ENCODE data around the gene ZMYM2. TPM values are rescaled to one million over a fixed set of nuclear protein-coding genes. Genes with fewer than 3 reads are reported as not detected.

ZMYM2 gene
- total RNA-seq, 1 experiment from 2014 or later, result 24.1 TPM

DNA sequence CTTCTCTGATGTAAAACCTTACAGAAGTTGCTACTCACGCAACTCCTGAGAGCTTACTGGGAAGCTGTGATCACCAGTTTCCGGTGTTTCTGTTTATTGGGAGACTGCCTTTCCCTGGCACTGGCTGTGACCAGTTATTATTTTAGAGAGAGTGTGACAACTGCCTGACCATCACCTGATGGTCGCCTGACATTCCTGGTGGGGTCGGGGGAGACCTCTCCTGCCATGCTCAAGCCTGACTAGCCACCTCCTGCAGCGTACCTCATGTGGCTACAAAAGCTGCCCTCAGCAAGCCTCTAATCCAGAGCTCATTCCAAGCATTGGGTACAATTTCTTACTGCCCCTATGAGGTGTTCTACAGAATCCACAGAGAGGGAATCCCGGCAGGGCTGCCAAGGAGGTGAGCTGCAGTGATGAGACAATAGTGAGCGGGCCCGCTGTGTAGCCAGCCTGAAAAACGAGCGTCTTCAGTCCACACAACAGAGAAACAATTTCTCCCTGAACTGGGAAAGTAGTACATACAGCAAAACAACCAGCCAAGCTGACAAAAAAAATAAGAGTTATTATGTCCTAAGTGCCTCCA is 173.6 kb downstream of the ZMYM2 start:
- no peak for DNase-seq (ENCODE audit: low spot score)

DNA sequence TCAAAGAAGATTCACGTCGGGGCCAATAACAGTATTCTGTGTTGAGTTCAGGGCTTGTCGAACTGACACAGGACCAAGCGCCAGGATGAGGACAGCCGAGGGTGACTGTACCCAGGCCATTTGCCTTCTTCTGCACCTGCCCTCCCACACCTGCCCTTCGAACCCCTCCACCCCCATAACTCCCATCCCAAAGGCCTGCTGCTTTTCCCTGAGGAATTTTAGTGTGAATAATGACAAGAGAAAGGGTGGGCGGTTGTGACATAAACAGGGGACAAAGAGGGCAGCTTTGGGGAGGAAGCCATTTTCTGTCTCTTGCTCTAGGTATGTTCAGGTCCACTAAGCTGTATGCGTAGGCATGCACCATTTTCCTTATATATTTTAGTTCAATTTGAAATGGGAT is 176.2 kb downstream of the ZMYM2 start:
- no peak for DNase-seq (ENCODE audit: low spot score)

DNA sequence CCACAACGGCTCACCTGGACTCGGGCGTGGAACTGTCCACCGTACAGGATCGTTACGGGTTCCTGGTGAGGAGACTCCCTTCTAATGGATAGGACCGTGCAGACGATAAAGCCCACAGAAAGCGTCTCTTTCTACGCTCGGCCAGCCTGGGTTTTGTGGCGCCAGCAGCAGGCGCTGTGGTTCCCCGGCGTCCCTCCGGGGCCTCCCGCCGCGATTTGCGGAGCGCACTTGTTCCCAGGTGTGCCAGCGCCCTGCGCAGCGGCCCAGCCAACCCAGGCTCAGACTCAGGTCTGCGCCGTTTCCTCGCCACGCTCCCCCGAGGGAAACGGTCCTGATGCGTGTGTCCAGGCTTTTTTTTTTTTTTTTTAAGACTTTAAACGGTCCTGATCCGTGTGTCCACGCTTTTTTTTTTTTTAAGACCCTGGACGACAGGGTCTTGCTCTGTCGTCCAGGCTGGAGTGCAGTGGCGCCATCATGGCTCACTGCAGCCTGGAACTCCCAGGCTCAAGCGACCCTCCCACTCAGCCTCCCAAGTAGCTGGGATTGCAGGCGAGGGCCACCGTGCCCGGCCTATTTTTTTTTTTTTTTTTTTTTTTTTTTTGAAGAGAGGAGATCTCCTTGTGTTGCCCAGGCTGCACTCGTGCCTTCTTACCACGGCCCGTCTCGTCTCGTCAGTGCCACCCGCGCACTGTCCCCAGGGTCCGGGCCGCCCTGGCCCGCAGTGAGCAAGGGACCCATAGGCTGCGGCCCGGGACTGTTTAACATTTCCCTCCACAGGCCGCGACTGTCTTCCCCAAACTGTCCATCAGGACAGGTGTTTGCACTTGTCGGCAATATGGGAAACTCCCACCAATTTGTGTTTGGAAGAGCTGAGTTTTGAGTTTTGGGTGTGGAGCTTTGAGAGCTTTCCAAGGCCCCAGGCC is 178.5 kb downstream of the ZMYM2 start:
- DNase-seq (ENCODE audit: low spot score), result no peak

DNA sequence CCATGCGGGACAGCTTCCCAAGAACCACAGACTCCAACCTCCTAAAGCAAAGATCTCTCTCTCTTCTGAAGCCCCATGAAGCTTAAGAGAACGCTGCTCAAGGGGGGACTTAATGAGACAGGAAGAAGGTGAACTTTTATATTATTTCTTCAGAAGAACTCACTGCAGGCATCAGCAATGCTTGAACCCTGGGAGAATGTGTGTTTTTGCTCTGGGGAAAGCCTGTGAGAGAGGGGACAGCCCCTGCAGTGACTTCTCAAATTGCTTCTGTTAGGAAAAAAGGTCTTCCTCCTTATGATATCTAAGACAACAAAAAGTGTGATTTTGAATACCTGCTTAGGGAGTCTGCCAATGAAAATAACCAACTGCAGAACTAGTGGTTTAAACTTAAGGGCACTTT is 179.3 kb downstream of the ZMYM2 start:
- DNase-seq (ENCODE audit: low spot score), result no peak

DNA sequence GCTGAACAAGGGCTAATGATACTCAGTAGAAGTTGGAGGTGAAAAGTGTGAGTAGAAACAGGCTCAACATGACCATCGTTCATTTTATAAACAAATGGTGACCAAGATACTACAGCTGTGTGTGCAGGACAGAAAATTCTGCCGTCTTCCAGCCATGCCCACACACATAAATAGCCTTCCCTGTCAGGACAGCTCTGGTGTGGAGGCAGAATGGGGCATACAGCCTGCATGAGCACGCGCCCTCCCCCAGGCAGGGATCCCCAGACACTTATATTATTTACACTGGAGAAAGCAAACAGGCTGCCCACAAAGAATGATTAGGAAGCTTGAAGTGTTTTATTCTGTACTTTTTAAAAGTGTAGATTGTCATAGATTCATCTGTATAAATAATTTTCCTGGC is 182.0 kb downstream of the ZMYM2 start:
- no peak for DNase-seq (ENCODE audit: low spot score)

Other genes starting within 250 kb of the ZMYM2 start
- gene PSPC1, start 175.8 kb upstream of the ZMYM2 start, total RNA-seq (2014; rRNA removed; shearing (Covaris generic)), result 27.3 and 27.6 TPM in 2 replicates
- gene ZMYM5, start 95.1 kb upstream of the ZMYM2 start, total RNA-seq (2014; rRNA removed; shearing (Covaris generic)), result 6.8 and 9.0 TPM in 2 replicates
- 0.10 and 0.25 TPM in 2 replicates for gene GJA3, start 202.3 kb downstream of the ZMYM2 start, total RNA-seq (2014; rRNA removed; shearing (Covaris generic))
- 0.41 TPM in 1 of 2 replicates, not detected in the other for gene GJB2, start 234.2 kb downstream of the ZMYM2 start, total RNA-seq (2014; rRNA removed; shearing (Covaris generic))